Stimulated activated naive CD8-positive, alpha-beta T cell treated with anti-CD3 and anti-CD28 coated beads, Interleukin-15, Interleukin-2, amounts not matched to agents 100 U/mL and 50 U/mL, for 24 hours (primary cell): ENCODE data around the gene BGN.

Experiments
- ATAC-seq: fragments of 150-1000 bp; cut with Tn5 transposase; one replicate; pipeline ENCODE4 v1.10.0; 2021
- DNase-seq: peaks from one replicate; pipeline ENCODE4 v3.0.0; 2021

The BGN gene

GRCh38 chrX:153482376-153483015 is 12.3 kb upstream of the BGN start:
- ATAC-seq = no peak

GRCh38 chrX:153485396-153486080 is 9.2 kb upstream of the BGN start:
- ATAC-seq = no peak
- no peak for DNase-seq

More at GRCh38 chrX:153482376-153483015, 12.3 kb upstream of the BGN start:
- no peak for DNase-seq

GRCh38 chrX:153486171-153486570 is 8.6 kb upstream of the BGN start:
- DNase-seq = no peak

GRCh38 chrX:153487590-153488071 is 7.1 kb upstream of the BGN start:
- DNase-seq (no peak), ATAC-seq (no peak)

More at GRCh38 chrX:153486171-153486570, 8.6 kb upstream of the BGN start:
- ATAC-seq = no peak

- DNase-seq (no peak), ATAC-seq (no peak)
Measured at GRCh38 chrX:153488231-153488914, 6.4 kb upstream of the BGN start.

GRCh38 chrX:153490217-153490930 is 4.4 kb upstream of the BGN start:
- DNase-seq (no peak), ATAC-seq (no peak)

- DNase-seq (no peak), ATAC-seq (no peak)
Measured at GRCh38 chrX:153491351-153491914, 3.3 kb upstream of the BGN start.

- no peak for DNase-seq
- ATAC-seq = no peak
Measured at GRCh38 chrX:153491918-153492317, 2.9 kb upstream of the BGN start.

- ATAC-seq = no peak
- DNase-seq = no peak
Measured at GRCh38 chrX:153492543-153492942, 2.2 kb upstream of the BGN start.

- ATAC-seq (no peak), DNase-seq (no peak)
Measured at GRCh38 chrX:153493085-153493484, 1.7 kb upstream of the BGN start.

GRCh38 chrX:153494061-153494460 is 719 bp upstream of the BGN start:
- ATAC-seq = no peak
- no peak for DNase-seq

GRCh38 chrX:153495362-153495751 is 577 bp downstream of the BGN start:
- ATAC-seq (no peak), DNase-seq (no peak)

GRCh38 chrX:153495903-153496589 is 1.3 kb downstream of the BGN start:
- ATAC-seq (no peak), DNase-seq (no peak)

GRCh38 chrX:153496590-153496959 is 1.8 kb downstream of the BGN start:
- ATAC-seq (no peak), DNase-seq (no peak)

- ATAC-seq (no peak), DNase-seq (no peak)
Measured at GRCh38 chrX:153498453-153498852, 3.7 kb downstream of the BGN start.

- DNase-seq (no peak), ATAC-seq (no peak)
Measured at GRCh38 chrX:153499341-153499740, 4.6 kb downstream of the BGN start.

GRCh38 chrX:153499876-153500275 is 5.1 kb downstream of the BGN start:
- ATAC-seq = no peak
- no peak for DNase-seq

- no peak for DNase-seq
- ATAC-seq = no peak
Measured at GRCh38 chrX:153500676-153501280, 6.0 kb downstream of the BGN start.

GRCh38 chrX:153501530-153501929 is 6.8 kb downstream of the BGN start:
- DNase-seq (no peak), ATAC-seq (no peak)

GRCh38 chrX:153502131-153502530 is 7.4 kb downstream of the BGN start:
- DNase-seq (no peak), ATAC-seq (no peak)

- no peak for ATAC-seq
- no peak for DNase-seq
Measured at GRCh38 chrX:153502796-153503195, 8.0 kb downstream of the BGN start.
